HepG2 (cell line): Measurements from ENCODE around the gene THRAP3. TPM values are rescaled to one million over a fixed set of nuclear protein-coding genes. Genes with fewer than 3 reads are reported as not detected.
A peak's percentile ranks its signal among the peaks of the same experiment; 100 is the strongest.

Experiments used
- BCL6 ChIP-seq: IDR thresholded peaks from 2 replicates; pipeline ENCODE4 v1.6.1; 2016; ENCODE audit warnings: missing genetic modification reagents, missing compliant biosample characterization
- DPF2 ChIP-seq: sonication (generic); formaldehyde crosslinking; IDR thresholded peaks from 2 replicates; pipeline ENCODE4 v1.4.0; 2020; ENCODE audit warnings: mild to moderate bottlenecking, low read depth, missing genetic modification reagents, borderline replicate concordance
- ELF1 ChIP-seq: sonication (generic); formaldehyde crosslinking; IDR thresholded peaks from 2 replicates; pipeline ENCODE4 v1.4.0; 2020; ENCODE audit warnings: missing genetic modification reagents
- GPN1 ChIP-seq: sonication (generic); formaldehyde crosslinking; IDR thresholded peaks from 2 replicates; pipeline ENCODE4 v1.5.1; 2020; ENCODE audit warnings: missing genetic modification reagents, borderline replicate concordance
- JUN ChIP-seq: sonication (generic); formaldehyde crosslinking; IDR thresholded peaks from 2 replicates; pipeline ENCODE4 v1.4.0; 2020; ENCODE audit warnings: mild to moderate bottlenecking, missing genetic modification reagents
- NR1H2 ChIP-seq: sonication (generic); formaldehyde crosslinking; IDR thresholded peaks from 2 replicates; pipeline ENCODE4 v1.8.1; 2022; ENCODE audit warnings: low read depth, missing genetic modification reagents, borderline replicate concordance
- PITX1 ChIP-seq: sonication (generic); formaldehyde crosslinking; IDR thresholded peaks from 2 replicates; pipeline ENCODE4 v1.5.1; 2020; ENCODE audit warnings: mild to moderate bottlenecking, missing genetic modification reagents
- PLRG1 ChIP-seq: fragments of 450-650 bp; conservative IDR thresholded peaks from 2 replicates; pipeline ENCODE4 v1.6.1; 2016
- POGZ ChIP-seq: sonication (generic); formaldehyde crosslinking; IDR thresholded peaks from 2 replicates; pipeline ENCODE4 v1.4.0; 2020; ENCODE audit warnings: mild to moderate bottlenecking, missing genetic modification reagents
- RCOR2 ChIP-seq: IDR thresholded peaks from 2 replicates; pipeline ENCODE4 v1.6.1; 2016; ENCODE audit warnings: missing biosample characterization, missing genetic modification reagents
- REPIN1 ChIP-seq: sonication (generic); formaldehyde crosslinking; IDR thresholded peaks from 2 replicates; pipeline ENCODE4 v1.8.0; 2022; ENCODE audit warnings: missing genetic modification reagents, low read depth, mild to moderate bottlenecking, borderline replicate concordance
- TSC22D2 ChIP-seq: sonication (generic); formaldehyde crosslinking; IDR thresholded peaks from 2 replicates; pipeline ENCODE4 v1.5.1; 2020; ENCODE audit warnings: missing genetic modification reagents, mild to moderate bottlenecking, borderline replicate concordance
- ZFP1 ChIP-seq: IDR thresholded peaks from 2 replicates; pipeline ENCODE4 v1.6.1; 2016
- ZFX ChIP-seq: sonication (generic); formaldehyde crosslinking; IDR thresholded peaks from 2 replicates; pipeline ENCODE4 v1.4.0; 2020; ENCODE audit warnings: mild to moderate bottlenecking, low read depth, missing genetic modification reagents, moderate library complexity
- ZNF264 ChIP-seq: sonication (generic); formaldehyde crosslinking; IDR thresholded peaks from 2 replicates; pipeline ENCODE4 v1.4.0; 2020; ENCODE audit warnings: missing genetic modification reagents
- ZNF282 ChIP-seq: fragments of 450-650 bp; IDR thresholded peaks from 2 replicates; pipeline ENCODE4 v1.6.1; 2018; ENCODE audit not compliant: partially characterized antibody
- ZNF337 ChIP-seq: sonication (generic); formaldehyde crosslinking; IDR thresholded peaks from 2 replicates; pipeline ENCODE4 v1.5.1; 2020; ENCODE audit warnings: missing genetic modification reagents, low read depth, mild to moderate bottlenecking, borderline replicate concordance
- ZNF441 ChIP-seq: sonication (generic); formaldehyde crosslinking; IDR thresholded peaks from 2 replicates; pipeline ENCODE4 v1.7.0; 2021; ENCODE audit warnings: missing genetic modification reagents, borderline replicate concordance
- ZZZ3 ChIP-seq: sonication (generic); formaldehyde crosslinking; IDR thresholded peaks from 2 replicates; pipeline ENCODE4 v1.4.0; 2020; ENCODE audit warnings: missing genetic modification reagents, mild to moderate bottlenecking, borderline replicate concordance
- polyA plus RNA-seq, 8 experiments: library from polyadenylated mRNA; depleted of rRNA in 3 of 8; stranded (reverse) in 7 of 8; unstranded in 1 of 8; fragments of >200 nt; fragmentation: Illumina TruSeq in 4 of 8; extraction: Trizol in 4 of 8; gene quantifications; 2 replicates each; pipeline versions ENCODE4 v1.2.1 to v1.2.3, GENCODE V29; 2011 to 2016; ENCODE audit warnings: low read depth in 4 of 8, missing spikeins in 1 of 8, mixed read lengths in 1 of 8; ENCODE audit not compliant: insufficient read depth in 1 of 8
- total RNA-seq, 5 experiments: library from RNA; depleted of rRNA; stranded (reverse); fragments of >200 nt; fragmentation: Illumina TruSeq; extraction: Trizol; gene quantifications; 2 replicates each; pipeline ENCODE4 v1.2.3, GENCODE V29; 2016; ENCODE audit warnings: low read depth in 1 of 5
- TF ChIP-seq, protein P1 (sequence below): IDR thresholded peaks from 2 replicates; pipeline ENCODE4 v1.6.1; 2016; ENCODE audit warnings: mild to moderate bottlenecking
- TF ChIP-seq, protein P2 (sequence below): sonication (generic); formaldehyde crosslinking; conservative IDR thresholded peaks from 2 replicates; pipeline ENCODE4 v1.8.1; 2023; ENCODE audit warnings: missing genetic modification reagents
- TF ChIP-seq, protein P3 (sequence below): sonication (generic); formaldehyde crosslinking; IDR thresholded peaks from 2 replicates; pipeline ENCODE4 v1.4.0; 2020; ENCODE audit warnings: missing genetic modification reagents
- TF ChIP-seq, protein P4 (sequence below): sonication (generic); formaldehyde crosslinking; IDR thresholded peaks from 2 replicates; pipeline ENCODE4 v1.4.0; 2020; ENCODE audit warnings: mild to moderate bottlenecking, missing genetic modification reagents
- TF ChIP-seq, protein P5 (sequence below): sonication (generic); formaldehyde crosslinking; IDR thresholded peaks from 2 replicates; pipeline ENCODE4 v1.5.0; 2020; ENCODE audit warnings: missing genetic modification reagents
- TF ChIP-seq, protein P6 (sequence below): sonication (generic); formaldehyde crosslinking; IDR thresholded peaks from 2 replicates; pipeline ENCODE4 v1.4.0; 2020; ENCODE audit warnings: missing genetic modification reagents

The THRAP3 gene
- total and polyA plus RNA-seq, 2 of the 13 experiments (the other 11 are each of a cell fraction or from before 2014, with no cell fraction given), result 45.0 to 92.6 TPM

DNA sequence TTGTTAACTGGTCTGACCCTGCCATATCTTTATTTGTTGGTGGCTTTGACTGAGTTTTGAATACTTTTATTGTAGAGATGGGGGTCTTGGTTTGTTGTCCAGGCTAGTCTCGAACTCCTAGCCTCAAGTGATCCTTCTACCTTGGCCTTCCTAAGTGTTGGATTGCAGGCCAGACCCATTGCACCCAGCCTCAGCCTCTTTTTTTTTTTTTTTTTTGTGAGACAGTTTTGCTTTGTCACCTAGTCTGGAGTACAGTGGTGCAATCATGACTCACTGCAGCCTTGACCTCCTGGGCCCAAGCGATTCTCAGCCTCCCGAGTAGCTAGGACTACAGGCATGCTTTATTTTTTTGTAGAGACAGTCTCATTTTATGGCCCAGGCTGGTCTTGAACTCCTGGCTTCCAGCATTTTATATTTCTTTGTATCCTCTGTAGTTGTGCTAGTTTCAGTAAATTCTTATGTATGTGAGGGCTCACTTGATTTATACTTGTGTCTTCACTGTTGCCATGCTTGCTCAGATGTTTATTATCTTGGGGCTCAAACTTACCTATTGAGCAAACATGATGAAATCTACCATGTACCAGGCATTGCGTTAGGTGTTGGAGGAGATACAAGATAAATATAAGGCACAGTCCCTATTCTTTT is 24.1 kb downstream of the THRAP3 start (continued):
- TF ChIP-seq, protein P1, sequence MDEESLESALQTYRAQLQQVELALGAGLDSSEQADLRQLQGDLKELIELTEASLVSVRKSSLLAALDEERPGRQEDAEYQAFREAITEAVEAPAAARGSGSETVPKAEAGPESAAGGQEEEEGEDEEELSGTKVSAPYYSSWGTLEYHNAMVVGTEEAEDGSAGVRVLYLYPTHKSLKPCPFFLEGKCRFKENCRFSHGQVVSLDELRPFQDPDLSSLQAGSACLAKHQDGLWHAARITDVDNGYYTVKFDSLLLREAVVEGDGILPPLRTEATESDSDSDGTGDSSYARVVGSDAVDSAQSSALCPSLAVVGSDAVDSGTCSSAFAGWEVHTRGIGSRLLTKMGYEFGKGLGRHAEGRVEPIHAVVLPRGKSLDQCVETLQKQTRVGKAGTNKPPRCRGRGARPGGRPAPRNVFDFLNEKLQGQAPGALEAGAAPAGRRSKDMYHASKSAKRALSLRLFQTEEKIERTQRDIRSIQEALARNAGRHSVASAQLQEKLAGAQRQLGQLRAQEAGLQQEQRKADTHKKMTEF, result peak; percentile 88
- TF ChIP-seq GPN1 (CRISPR knock-in tag) (no peak), ZFX (peak; percentile 74), ZZZ3 (no peak), ZNF337 (CRISPR knock-in tag) (no peak), ZNF441 (peak; percentile 58; the same call in 1 of the 2 replicates), RCOR2 (CRISPR knock-in tag) (peak; percentile 93), REPIN1 (CRISPR knock-in tag) (peak; percentile 33; the same call in 1 of the 2 replicates), BCL6 (CRISPR knock-in tag) (peak; percentile 46; the same call in 1 of the 2 replicates), DPF2 (CRISPR knock-in tag) (peak; percentile 84), ZNF264 (CRISPR knock-in tag) (no peak; the same call in 1 of the 2 replicates), PITX1 (CRISPR knock-in tag) (no peak; the same call in 1 of the 2 replicates), NR1H2 (CRISPR knock-in tag) (no peak), TSC22D2 (no peak), ZNF282 (no peak), PLRG1 (no peak), POGZ (CRISPR knock-in tag) (peak; percentile 78), ELF1 (no peak), ZFP1 (CRISPR knock-in tag) (no peak), JUN (CRISPR knock-in tag) (peak; percentile 93)
- TF ChIP-seq, protein P2, sequence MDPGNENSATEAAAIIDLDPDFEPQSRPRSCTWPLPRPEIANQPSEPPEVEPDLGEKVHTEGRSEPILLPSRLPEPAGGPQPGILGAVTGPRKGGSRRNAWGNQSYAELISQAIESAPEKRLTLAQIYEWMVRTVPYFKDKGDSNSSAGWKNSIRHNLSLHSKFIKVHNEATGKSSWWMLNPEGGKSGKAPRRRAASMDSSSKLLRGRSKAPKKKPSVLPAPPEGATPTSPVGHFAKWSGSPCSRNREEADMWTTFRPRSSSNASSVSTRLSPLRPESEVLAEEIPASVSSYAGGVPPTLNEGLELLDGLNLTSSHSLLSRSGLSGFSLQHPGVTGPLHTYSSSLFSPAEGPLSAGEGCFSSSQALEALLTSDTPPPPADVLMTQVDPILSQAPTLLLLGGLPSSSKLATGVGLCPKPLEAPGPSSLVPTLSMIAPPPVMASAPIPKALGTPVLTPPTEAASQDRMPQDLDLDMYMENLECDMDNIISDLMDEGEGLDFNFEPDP, result no peak
- TF ChIP-seq, protein P3, sequence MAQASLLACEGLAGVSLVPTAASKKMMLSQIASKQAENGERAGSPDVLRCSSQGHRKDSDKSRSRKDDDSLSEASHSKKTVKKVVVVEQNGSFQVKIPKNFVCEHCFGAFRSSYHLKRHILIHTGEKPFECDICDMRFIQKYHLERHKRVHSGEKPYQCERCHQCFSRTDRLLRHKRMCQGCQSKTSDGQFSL (CRISPR knock-in tag), result no peak
- TF ChIP-seq, protein P4, sequence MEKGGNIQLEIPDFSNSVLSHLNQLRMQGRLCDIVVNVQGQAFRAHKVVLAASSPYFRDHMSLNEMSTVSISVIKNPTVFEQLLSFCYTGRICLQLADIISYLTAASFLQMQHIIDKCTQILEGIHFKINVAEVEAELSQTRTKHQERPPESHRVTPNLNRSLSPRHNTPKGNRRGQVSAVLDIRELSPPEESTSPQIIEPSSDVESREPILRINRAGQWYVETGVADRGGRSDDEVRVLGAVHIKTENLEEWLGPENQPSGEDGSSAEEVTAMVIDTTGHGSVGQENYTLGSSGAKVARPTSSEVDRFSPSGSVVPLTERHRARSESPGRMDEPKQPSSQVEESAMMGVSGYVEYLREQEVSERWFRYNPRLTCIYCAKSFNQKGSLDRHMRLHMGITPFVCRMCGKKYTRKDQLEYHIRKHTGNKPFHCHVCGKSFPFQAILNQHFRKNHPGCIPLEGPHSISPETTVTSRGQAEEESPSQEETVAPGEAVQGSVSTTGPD (CRISPR knock-in tag), result no peak
- TF ChIP-seq, protein P5, sequence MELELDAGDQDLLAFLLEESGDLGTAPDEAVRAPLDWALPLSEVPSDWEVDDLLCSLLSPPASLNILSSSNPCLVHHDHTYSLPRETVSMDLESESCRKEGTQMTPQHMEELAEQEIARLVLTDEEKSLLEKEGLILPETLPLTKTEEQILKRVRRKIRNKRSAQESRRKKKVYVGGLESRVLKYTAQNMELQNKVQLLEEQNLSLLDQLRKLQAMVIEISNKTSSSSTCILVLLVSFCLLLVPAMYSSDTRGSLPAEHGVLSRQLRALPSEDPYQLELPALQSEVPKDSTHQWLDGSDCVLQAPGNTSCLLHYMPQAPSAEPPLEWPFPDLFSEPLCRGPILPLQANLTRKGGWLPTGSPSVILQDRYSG, result no peak
- TF ChIP-seq, protein P6, sequence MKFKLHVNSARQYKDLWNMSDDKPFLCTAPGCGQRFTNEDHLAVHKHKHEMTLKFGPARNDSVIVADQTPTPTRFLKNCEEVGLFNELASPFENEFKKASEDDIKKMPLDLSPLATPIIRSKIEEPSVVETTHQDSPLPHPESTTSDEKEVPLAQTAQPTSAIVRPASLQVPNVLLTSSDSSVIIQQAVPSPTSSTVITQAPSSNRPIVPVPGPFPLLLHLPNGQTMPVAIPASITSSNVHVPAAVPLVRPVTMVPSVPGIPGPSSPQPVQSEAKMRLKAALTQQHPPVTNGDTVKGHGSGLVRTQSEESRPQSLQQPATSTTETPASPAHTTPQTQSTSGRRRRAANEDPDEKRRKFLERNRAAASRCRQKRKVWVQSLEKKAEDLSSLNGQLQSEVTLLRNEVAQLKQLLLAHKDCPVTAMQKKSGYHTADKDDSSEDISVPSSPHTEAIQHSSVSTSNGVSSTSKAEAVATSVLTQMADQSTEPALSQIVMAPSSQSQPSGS (CRISPR knock-in tag), result peak; percentile 83
